GM23338 (cell line): Measurements from ENCODE around the gene TMC3. TPM values are rescaled to one million over a fixed set of nuclear protein-coding genes. Genes with fewer than 3 reads are reported as not detected.
A peak's percentile ranks its signal among the peaks of the same experiment; 100 is the strongest.

ENCODE experiments used
- ATAC-seq: fragments of 200-7000 bp; cut with Tn5 transposase; 3 replicates; pipeline ENCODE4 v1.9.1; 2020
- DNase-seq: peaks from one replicate; pipeline ENCODE4 v3.0.0-alpha.2; 2015; ENCODE audit warnings: low spot score
- H2AFZ ChIP-seq: fragments of 200-600 bp; sonication (generic); 2 replicates; pipeline ENCODE4 v1.8.0; 2016; ENCODE audit warnings: antibody characterized with exemption, mild to moderate bottlenecking, moderate library complexity
- H3F3A ChIP-seq: fragments of 200-600 bp; sonication (generic); replicated peaks from 2 replicates; pipeline ENCODE4 v1.8.0; 2017; ENCODE audit warnings: antibody characterized with exemption, mixed run types, low read depth
- H3K27ac ChIP-seq: fragments of 200-600 bp; sonication (generic); 2 replicates; pipeline ENCODE4 v1.6.1; 2016; ENCODE audit warnings: low read depth
- H3K27me3 ChIP-seq: fragments of 200-600 bp; sonication (generic); 2 replicates; pipeline ENCODE4 v1.8.0; 2016; ENCODE audit warnings: mild to moderate bottlenecking, mixed run types, moderate library complexity; ENCODE audit not compliant: insufficient read depth
- H3K36me3 ChIP-seq: fragments of 200-600 bp; sonication (generic); 2 replicates; pipeline ENCODE4 v1.8.0; 2016; ENCODE audit warnings: mild to moderate bottlenecking; ENCODE audit not compliant: insufficient read depth
- H3K4me1 ChIP-seq: fragments of 200-600 bp; sonication (generic); 2 replicates; pipeline ENCODE4 v1.8.0; 2016; ENCODE audit warnings: mild to moderate bottlenecking, moderate library complexity; ENCODE audit not compliant: insufficient read depth
- H3K4me2 ChIP-seq: fragments of 200-600 bp; sonication (generic); 2 replicates; pipeline ENCODE4 v1.7.1; 2017; ENCODE audit warnings: mixed run types
- H3K4me3 ChIP-seq: fragments of 200-600 bp; sonication (generic); 2 replicates; pipeline ENCODE4 v1.6.1; 2016; ENCODE audit warnings: mixed run types
- H3K79me2 ChIP-seq: fragments of 200-600 bp; sonication (generic); replicated peaks from 2 replicates; pipeline ENCODE4 v1.8.0; 2017; ENCODE audit warnings: mild to moderate bottlenecking; ENCODE audit not compliant: insufficient read depth
- H3K9me2 ChIP-seq: fragments of 200-600 bp; sonication (generic); 2 replicates; pipeline ENCODE4 v1.8.0; 2017; ENCODE audit not compliant: insufficient read depth
- H4K20me1 ChIP-seq: fragments of 200-600 bp; sonication (generic); replicated peaks from 2 replicates; pipeline ENCODE4 v1.8.0; 2017; ENCODE audit warnings: mild to moderate bottlenecking; ENCODE audit not compliant: insufficient read depth
- H3K27ac Mint-ChIP-seq: 2 replicates; pipeline ENCODE4 v1.8.0; 2020; ENCODE audit warnings: inconsistent platforms, mild to moderate bottlenecking, moderate library complexity, mixed read lengths
- H3K27me3 Mint-ChIP-seq: 3 replicates; pipeline ENCODE4 v1.8.0; 2022; ENCODE audit warnings: low read depth, mild to moderate bottlenecking, moderate library complexity, mixed read lengths, inconsistent platforms; ENCODE audit not compliant: insufficient read depth, poor library complexity
- H3K36me3 Mint-ChIP-seq: 3 replicates; pipeline ENCODE4 v1.8.0; 2021; ENCODE audit warnings: low read depth, mild to moderate bottlenecking, inconsistent platforms, moderate library complexity, mixed read lengths
- H3K4me1 Mint-ChIP-seq: 3 replicates; pipeline ENCODE4 v1.8.0; 2020; ENCODE audit warnings: mild to moderate bottlenecking, inconsistent platforms, mixed read lengths
- H3K4me3 Mint-ChIP-seq: 3 replicates; pipeline ENCODE4 v1.8.0; 2021; ENCODE audit warnings: moderate library complexity, mild to moderate bottlenecking, inconsistent platforms, mixed read lengths
- H3K9me3 Mint-ChIP-seq: 3 replicates; pipeline ENCODE4 v1.8.0; 2020; ENCODE audit warnings: moderate library complexity, mild to moderate bottlenecking, inconsistent platforms, mixed read lengths
- CTCF ChIP-seq, 2 experiments: fragments of 200-600 bp in 1 of 2; sonication (generic) in 1 of 2; conservative IDR thresholded peaks; 2 replicates each; pipeline versions ENCODE4 v1.5.1 to v1.6.1; 2016 to 2017; ENCODE audit warnings: antibody characterized with exemption in 2 of 2, low read depth in 2 of 2, mild to moderate bottlenecking in 2 of 2, moderate library complexity in 1 of 2
- JUNB ChIP-seq: IDR thresholded peaks from one replicate; pipeline ENCODE4 v1.6.1; 2016; ENCODE audit warnings: antibody characterized with exemption; ENCODE audit not compliant: unreplicated experiment
- NANOG ChIP-seq: IDR thresholded peaks from 2 replicates; pipeline ENCODE4 v1.6.1; 2016; ENCODE audit warnings: antibody characterized with exemption, borderline replicate concordance
- POLR2AphosphoS5 ChIP-seq: IDR thresholded peaks from 2 replicates; pipeline ENCODE4 v1.6.1; 2016; ENCODE audit warnings: antibody characterized with exemption, low read depth
- REST ChIP-seq: IDR thresholded peaks from one replicate; pipeline ENCODE4 v1.6.1; 2018; ENCODE audit warnings: antibody characterized with exemption; ENCODE audit not compliant: unreplicated experiment
- STAT1 ChIP-seq: IDR thresholded peaks from one replicate; pipeline ENCODE4 v1.6.1; 2016; ENCODE audit warnings: antibody characterized with exemption; ENCODE audit not compliant: unreplicated experiment
- ZNF331 ChIP-seq: fragments of 250-450 bp; sonication (Bioruptor Pico); IDR thresholded peaks from 2 replicates; pipeline ENCODE4 v1.5.0; 2020; ENCODE audit warnings: low read depth, mild to moderate bottlenecking, moderate library complexity
- polyA plus RNA-seq: library from polyadenylated mRNA; unstranded; fragments of >200 nt; fragmentation: Nextera tagmentation; extraction: Ambion mirVana; gene quantifications from 2 replicates; pipeline ENCODE4 v1.2.1, GENCODE V29; 2016
- total RNA-seq: library from RNA; depleted of rRNA; stranded (reverse); fragments of >200 nt; shearing (Covaris generic); gene quantifications from 2 replicates; pipeline ENCODE4 v1.2.3, GENCODE V29; 2014
- TF ChIP-seq, protein P1 (sequence below): IDR thresholded peaks from 2 replicates; pipeline ENCODE4 v1.6.1; 2016; ENCODE audit warnings: antibody characterized with exemption

TMC3 gene
- total and polyA plus RNA-seq, 2 experiments from 2014 or later: 0.10 TPM; not detected in 1

GRCh38 chr15:81381720-81382119 lies 7.7 kb upstream of the TMC3 start:
- Mint-ChIP-seq H3K36me3 (0 out of 3 replicates have a peak, but pooled peaks cover 6% of the 10 kb centered on the region), H3K27ac (no peak overlapping the region), H3K9me3 (no peaks in the 10 kb centered on the region; the same call in 2 of the 3 replicates), H3K27me3 (peaks cover 2% of the 10 kb centered on the region), H3K4me3 (no peak overlapping the region), H3K4me1 (peaks cover 17% of the 10 kb centered on the region)
- H3K4me2 ChIP-seq: no peak overlapping the region
- H2AFZ ChIP-seq: peak overlapping the region; percentile 34
- no peaks in the 10 kb centered on the region for H3K9me2 ChIP-seq
- H3K27ac ChIP-seq: no peak overlapping the region
- peak; percentile 52 for DNase-seq
- H3F3A ChIP-seq: no peaks in the 10 kb centered on the region
- ATAC-seq: peak; percentile 86
- no peaks in the 10 kb centered on the region for H3K27me3 ChIP-seq
- no peaks in the 10 kb centered on the region for H4K20me1 ChIP-seq
- TF ChIP-seq POLR2AphosphoS5: no peak
- TF ChIP-seq CTCF (conservative IDR thresholded peaks at IDR 0.05; ENCODE audit: low read depth in 2 of 2): peak in 1 of 2 experiments; percentile 28; a peak in 3 of 4 replicates
- TF ChIP-seq STAT1: no peak
- TF ChIP-seq ZNF331 (CRISPR knock-in tag): no peak
- H3K79me2 ChIP-seq: no peaks in the 10 kb centered on the region
- no peaks in the 10 kb centered on the region for H3K36me3 ChIP-seq
- H3K4me3 ChIP-seq: no peak overlapping the region
- peaks cover 6% of the 10 kb centered on the region for H3K4me1 ChIP-seq

GRCh38 chr15:81380668-81381067 lies 6.7 kb upstream of the TMC3 start:
- no peak for DNase-seq
- no peak overlapping the region for H3K27ac ChIP-seq
- H3K4me3 ChIP-seq: no peak overlapping the region
- H3K4me2 ChIP-seq: no peak overlapping the region
- no peak overlapping the region for H2AFZ ChIP-seq
- no peaks in the 10 kb centered on the region for H3F3A ChIP-seq
- TF ChIP-seq, protein P1, sequence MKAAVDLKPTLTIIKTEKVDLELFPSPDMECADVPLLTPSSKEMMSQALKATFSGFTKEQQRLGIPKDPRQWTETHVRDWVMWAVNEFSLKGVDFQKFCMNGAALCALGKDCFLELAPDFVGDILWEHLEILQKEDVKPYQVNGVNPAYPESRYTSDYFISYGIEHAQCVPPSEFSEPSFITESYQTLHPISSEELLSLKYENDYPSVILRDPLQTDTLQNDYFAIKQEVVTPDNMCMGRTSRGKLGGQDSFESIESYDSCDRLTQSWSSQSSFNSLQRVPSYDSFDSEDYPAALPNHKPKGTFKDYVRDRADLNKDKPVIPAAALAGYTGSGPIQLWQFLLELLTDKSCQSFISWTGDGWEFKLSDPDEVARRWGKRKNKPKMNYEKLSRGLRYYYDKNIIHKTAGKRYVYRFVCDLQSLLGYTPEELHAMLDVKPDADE: no peak
- H3K36me3 ChIP-seq: no peaks in the 10 kb centered on the region
- 0 out of 3 replicates have a peak, but pooled peaks cover 6% of the 10 kb centered on the region for H3K36me3 Mint-ChIP-seq
- H3K4me3 Mint-ChIP-seq: no peak overlapping the region
- H3K79me2 ChIP-seq: no peaks in the 10 kb centered on the region
- peaks cover 6% of the 10 kb centered on the region for H3K4me1 ChIP-seq
- no peak overlapping the region for H3K27ac Mint-ChIP-seq
- H3K4me1 Mint-ChIP-seq: peaks cover 17% of the 10 kb centered on the region
- H3K27me3 Mint-ChIP-seq: peaks cover 2% of the 10 kb centered on the region
- H3K9me3 Mint-ChIP-seq: no peaks in the 10 kb centered on the region; the same call in 2 of the 3 replicates
- no peaks in the 10 kb centered on the region for H3K9me2 ChIP-seq
- no peaks in the 10 kb centered on the region for H3K27me3 ChIP-seq
- H4K20me1 ChIP-seq: no peaks in the 10 kb centered on the region
- no peak for ATAC-seq

DNA sequence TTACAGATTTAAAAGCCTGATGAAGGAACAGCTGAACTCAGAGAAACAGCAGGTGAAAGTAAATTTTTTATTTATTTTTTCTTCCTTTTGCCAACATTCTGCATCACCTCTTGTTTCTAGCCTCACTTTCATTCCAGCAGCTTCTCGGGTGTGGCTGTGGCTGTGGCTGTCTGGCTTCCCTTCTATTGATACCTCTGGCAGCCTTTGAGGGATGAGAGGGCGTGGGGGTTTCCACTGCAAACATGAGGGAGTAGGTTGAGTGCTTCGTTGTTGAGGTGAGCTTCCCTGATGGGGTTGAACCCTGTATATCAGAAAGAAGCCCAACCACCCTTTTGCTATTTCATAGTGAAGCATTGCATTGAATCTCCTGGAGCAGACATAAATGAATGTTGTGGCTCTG lies 6.2 kb upstream of the TMC3 start:
- Histone ChIP-seq H3K36me3 (no peaks in the 10 kb centered on the region), H3K27me3 (no peaks in the 10 kb centered on the region), H3K79me2 (no peaks in the 10 kb centered on the region), H3F3A (no peaks in the 10 kb centered on the region), H3K4me1 (peaks cover 6% of the 10 kb centered on the region), H3K4me3 (no peak overlapping the region), H2AFZ (no peak overlapping the region), H3K9me2 (no peaks in the 10 kb centered on the region), H3K4me2 (no peak overlapping the region), H4K20me1 (no peaks in the 10 kb centered on the region), H3K27ac (no peak overlapping the region)
- Mint-ChIP-seq H3K36me3 (0 out of 3 replicates have a peak, but pooled peaks cover 6% of the 10 kb centered on the region), H3K27ac (no peak overlapping the region), H3K4me3 (no peak overlapping the region), H3K27me3 (peaks cover 2% of the 10 kb centered on the region), H3K9me3 (no peaks in the 10 kb centered on the region; the same call in 2 of the 3 replicates), H3K4me1 (peaks cover 17% of the 10 kb centered on the region)
- DNase-seq (no peak), ATAC-seq (no peak)
- TF ChIP-seq NANOG (no peak), REST (no peak), JUNB (no peak)
